Tibial nerve (tissue), 4 donors: ENCODE measurements around the gene KRTAP4-5. TPM values are rescaled to one million over a fixed set of nuclear protein-coding genes. Genes with fewer than 3 reads are reported as not detected.
"Not testable (repeated sequence)": the region's sequence is repeated elsewhere in the genome, so short reads cannot be mapped to it uniquely, and the experiment has no call there.

ENCODE experiments used
- DNase-seq, 2 donors: peaks; one replicate each; pipeline ENCODE4 v3.0.0-alpha.2; 2019; ENCODE audit warnings: low spot score in 2 of 2
- H3K27ac ChIP-seq, 4 donors: fragments of 200-600 bp; sonication (generic) in 3 of 4; one replicate each; pipeline ENCODE4 v1.5.1; 2017 to 2019; ENCODE audit warnings: mild to moderate bottlenecking in 1 of 4
- H3K27me3 ChIP-seq, 2 donors: fragments of 200-600 bp; sonication (generic) in 1 of 2; one replicate each; pipeline versions ENCODE4 v1.5.1 to v1.6.0; 2017 to 2019
- H3K36me3 ChIP-seq, 3 donors: fragments of 200-600 bp; sonication (generic); one replicate each; pipeline ENCODE4 v1.5.1; 2018 to 2019
- H3K4me1 ChIP-seq, 4 donors: fragments of 200-600 bp; sonication (generic) in 3 of 4; one replicate each; pipeline ENCODE4 v1.5.1; 2017 to 2019
- H3K4me3 ChIP-seq, 4 donors: fragments of 200-600 bp; sonication (generic) in 3 of 4; one replicate each; pipeline ENCODE4 v1.5.1; 2017 to 2019; ENCODE audit warnings: mild to moderate bottlenecking in 1 of 4, moderate library complexity in 1 of 4
- H3K9me3 ChIP-seq, 4 donors: fragments of 200-600 bp; sonication (generic) in 3 of 4; one replicate each; pipeline ENCODE4 v1.5.1; 2017 to 2019
- EP300 ChIP-seq, 2 donors: sonication (generic); formaldehyde crosslinking; IDR thresholded peaks; one replicate each; pipeline ENCODE4 v1.6.1; 2017; ENCODE audit warnings: antibody characterized with exemption in 2 of 2, mild to moderate bottlenecking in 1 of 2
- POLR2A ChIP-seq, 2 donors: fragments of 450-650 bp; IDR thresholded peaks; one replicate each; pipeline ENCODE4 v1.6.1; 2017; ENCODE audit warnings: antibody characterized with exemption in 2 of 2, mild to moderate bottlenecking in 2 of 2, moderate library complexity in 2 of 2
- WGBS, 2 donors: methylation state at CpG; one replicate each; pipeline ENCODE4 v1.1.5; 2018; 5-methylcytosine and 5-hydroxymethylcytosine counted together
- total RNA-seq, 4 donors: library from RNA; depleted of rRNA; stranded (reverse); fragments of >200 nt; gene quantifications; one replicate each; pipeline ENCODE4 v1.1.0, GENCODE V29; 2016
- TF ChIP-seq, protein P1 (sequence below), 5 experiments: fragments of 200-600 bp in 3 of 5; fragments of 450-650 bp in 2 of 5; sonication (generic) in 3 of 5; IDR thresholded peaks; one replicate each; pipeline ENCODE4 v1.5.1; 2016 to 2019; ENCODE audit warnings: antibody characterized with exemption in 5 of 5, mild to moderate bottlenecking in 3 of 5, moderate library complexity in 2 of 5

The KRTAP4-5 gene
- total RNA-seq, 4 donors from 2014 or later, result not detected

DNA sequence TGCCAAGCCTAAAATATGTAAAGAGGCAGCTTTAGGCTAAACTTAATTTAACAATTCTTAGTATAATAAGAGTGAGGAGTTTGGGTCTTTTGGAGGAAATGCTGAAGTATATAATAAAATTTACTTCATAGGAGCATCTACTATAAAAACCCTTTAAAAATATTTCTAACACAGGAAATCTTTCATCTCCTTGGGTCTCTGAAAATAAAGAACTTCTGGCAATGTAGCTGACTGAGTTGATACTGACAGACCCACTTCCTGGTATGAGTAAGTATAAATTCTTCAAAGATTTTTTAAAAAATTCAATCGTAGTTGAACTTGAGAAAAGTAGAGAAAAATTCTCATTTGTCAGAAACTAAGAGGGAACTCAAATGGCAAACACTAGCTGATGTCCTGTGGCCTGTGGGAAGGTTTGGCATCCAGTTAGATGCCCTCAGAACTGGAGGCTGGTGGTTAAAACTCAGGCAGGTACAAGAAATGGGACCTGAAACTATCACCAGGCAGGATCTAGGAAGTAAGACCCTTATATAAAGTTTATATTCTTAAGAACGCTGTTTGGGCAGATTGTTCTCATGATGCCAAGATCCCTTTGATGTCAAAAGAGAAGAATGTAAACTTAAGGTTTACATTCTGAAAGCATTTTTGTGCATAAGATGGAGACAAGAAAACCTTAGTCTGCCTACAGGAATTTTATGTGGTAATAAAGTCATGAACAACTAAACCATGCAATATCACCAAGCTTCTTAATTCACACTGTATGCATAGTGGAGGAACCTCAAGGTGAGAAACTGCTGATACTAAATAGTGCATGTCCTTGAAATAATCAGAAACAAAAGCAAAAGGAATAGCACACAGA lies 15.5 kb downstream of the KRTAP4-5 start:
- Histone ChIP-seq H3K4me3 (no peak overlapping the region), H3K27ac (no peak overlapping the region), H3K4me1 (no peaks in the 10 kb centered on the region), H3K9me3 (no peaks in the 10 kb centered on the region), H3K27me3 (no peaks in the 10 kb centered on the region), H3K36me3 (no peaks in the 10 kb centered on the region)
- no peak for DNase-seq
- 70% methylated on average over 2 of the region's 2 CpGs for WGBS, 2 donors
- TF ChIP-seq POLR2A (IDR thresholded peaks at IDR 0.05), result no peak

DNA sequence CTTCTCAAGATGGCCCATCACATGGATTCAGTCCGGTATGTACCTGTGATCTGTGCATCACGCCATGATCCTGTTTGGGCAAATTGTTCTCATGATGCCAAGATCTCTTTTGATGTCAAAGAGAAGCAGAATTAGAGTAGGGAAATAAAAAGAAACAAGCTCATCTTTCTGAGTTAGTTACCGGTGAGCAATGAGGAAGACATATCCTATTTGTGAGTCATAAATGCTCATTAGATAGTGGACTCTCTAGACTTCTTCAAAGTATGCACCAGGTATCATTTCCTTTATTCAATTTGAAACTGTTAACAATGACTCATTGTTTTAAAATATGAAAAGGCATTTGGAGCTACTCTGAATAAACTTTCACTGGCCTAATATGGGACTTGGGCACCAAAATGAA lies 17.6 kb downstream of the KRTAP4-5 start:
- Histone ChIP-seq H3K27ac (no peak overlapping the region), H3K4me1 (no peaks in the 10 kb centered on the region), H3K4me3 (no peak overlapping the region), H3K27me3 (no peaks in the 10 kb centered on the region), H3K36me3 (no peaks in the 10 kb centered on the region), H3K9me3 (no peaks in the 10 kb centered on the region)
- DNase-seq, result no peak
- WGBS, 2 donors, result 84 to 85% methylated on average over 3 of the region's 3 CpGs
- no peak for TF ChIP-seq POLR2A (IDR thresholded peaks at IDR 0.05)
- TF ChIP-seq, protein P1, sequence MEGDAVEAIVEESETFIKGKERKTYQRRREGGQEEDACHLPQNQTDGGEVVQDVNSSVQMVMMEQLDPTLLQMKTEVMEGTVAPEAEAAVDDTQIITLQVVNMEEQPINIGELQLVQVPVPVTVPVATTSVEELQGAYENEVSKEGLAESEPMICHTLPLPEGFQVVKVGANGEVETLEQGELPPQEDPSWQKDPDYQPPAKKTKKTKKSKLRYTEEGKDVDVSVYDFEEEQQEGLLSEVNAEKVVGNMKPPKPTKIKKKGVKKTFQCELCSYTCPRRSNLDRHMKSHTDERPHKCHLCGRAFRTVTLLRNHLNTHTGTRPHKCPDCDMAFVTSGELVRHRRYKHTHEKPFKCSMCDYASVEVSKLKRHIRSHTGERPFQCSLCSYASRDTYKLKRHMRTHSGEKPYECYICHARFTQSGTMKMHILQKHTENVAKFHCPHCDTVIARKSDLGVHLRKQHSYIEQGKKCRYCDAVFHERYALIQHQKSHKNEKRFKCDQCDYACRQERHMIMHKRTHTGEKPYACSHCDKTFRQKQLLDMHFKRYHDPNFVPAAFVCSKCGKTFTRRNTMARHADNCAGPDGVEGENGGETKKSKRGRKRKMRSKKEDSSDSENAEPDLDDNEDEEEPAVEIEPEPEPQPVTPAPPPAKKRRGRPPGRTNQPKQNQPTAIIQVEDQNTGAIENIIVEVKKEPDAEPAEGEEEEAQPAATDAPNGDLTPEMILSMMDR (IDR thresholded peaks at IDR 0.05), result no peak

DNA sequence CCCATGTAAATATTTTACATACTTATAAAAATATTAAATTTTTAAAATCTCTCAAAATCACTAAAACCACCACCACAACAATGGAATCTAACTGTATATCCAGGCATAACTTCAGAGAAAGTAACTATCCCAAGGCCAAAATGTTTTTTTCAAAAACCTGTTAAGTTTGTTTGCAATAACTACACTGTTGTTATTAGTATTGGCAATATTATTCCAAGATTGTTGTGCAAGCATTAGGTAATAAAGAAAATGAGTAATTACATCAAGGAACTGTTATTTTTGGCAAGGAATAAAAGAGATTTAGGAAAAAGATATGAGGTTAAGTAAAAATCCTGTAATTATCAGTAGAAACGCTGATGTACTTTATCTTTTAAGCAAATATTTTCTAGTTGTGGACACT lies 22.3 kb downstream of the KRTAP4-5 start:
- H3K27ac ChIP-seq, result no peak overlapping the region
- DNase-seq, result no peak
- H3K4me3 ChIP-seq, result no peak overlapping the region
- TF ChIP-seq POLR2A (IDR thresholded peaks at IDR 0.05) (no peak), EP300 (IDR thresholded peaks at IDR 0.05) (no peak)
- TF ChIP-seq, protein P1 (IDR thresholded peaks at IDR 0.05), result no peak
- H3K4me1 ChIP-seq, result no peaks in the 10 kb centered on the region
- H3K36me3 ChIP-seq, result no peaks in the 10 kb centered on the region
- WGBS, 2 donors, result 60 to 64% methylated on average over 1 of the region's 1 CpG
- H3K9me3 ChIP-seq, result no peaks in the 10 kb centered on the region
- H3K27me3 ChIP-seq, result peaks cover 0 to 4% of the 10 kb centered on the region in 2 donors

DNA sequence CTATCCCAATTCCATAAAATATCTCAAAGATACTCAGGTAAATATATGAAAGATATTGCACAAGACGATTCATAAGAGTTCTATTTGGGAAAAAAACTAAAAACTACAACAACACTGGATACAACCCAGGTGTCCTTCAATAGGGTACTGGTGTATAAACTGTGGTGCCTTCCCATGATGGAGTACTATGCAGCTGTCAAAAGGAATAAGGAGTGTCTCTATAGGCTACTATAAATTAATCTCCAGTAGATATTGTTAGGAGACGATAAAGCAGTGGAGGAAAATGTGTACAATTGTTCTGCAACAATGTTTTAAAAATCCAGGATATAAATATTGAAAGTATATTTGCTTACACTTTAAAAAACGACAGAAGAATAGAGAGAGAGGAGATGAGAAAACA lies 23.2 kb downstream of the KRTAP4-5 start:
- DNase-seq, result no peak
- WGBS, 2 donors, result 83 to 91% methylated on average over 3 of the region's 3 CpGs
- no peaks in the 10 kb centered on the region for H3K36me3 ChIP-seq

DNA sequence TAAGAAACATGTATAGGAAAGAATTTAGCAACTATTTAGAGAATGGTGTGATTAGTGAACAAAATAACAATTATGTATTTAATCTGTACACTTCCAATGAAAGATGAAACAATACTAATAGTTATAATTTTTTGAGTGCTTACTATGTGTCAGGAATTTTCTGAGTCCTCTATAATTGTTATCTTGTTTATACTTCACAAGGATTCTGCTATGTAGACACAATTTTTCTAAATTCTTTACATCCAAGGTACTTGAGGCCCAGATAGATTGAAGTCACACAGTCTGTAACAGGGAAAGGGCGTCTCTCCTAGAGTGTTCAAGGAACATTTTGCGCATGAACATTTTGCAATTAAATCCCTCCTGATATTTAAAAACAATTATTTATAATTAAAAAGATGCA lies 24.6 kb downstream of the KRTAP4-5 start:
- WGBS, 2 donors, result 96 to 97% methylated on average over 2 of the region's 2 CpGs
- no peaks in the 10 kb centered on the region for H3K9me3 ChIP-seq
- no peak overlapping the region for H3K27ac ChIP-seq
- H3K27me3 ChIP-seq, result peaks cover 0 to 4% of the 10 kb centered on the region in 2 donors
- no peaks in the 10 kb centered on the region for H3K4me1 ChIP-seq
- H3K4me3 ChIP-seq, result no peak overlapping the region
- H3K36me3 ChIP-seq, result no peaks in the 10 kb centered on the region
- TF ChIP-seq, protein P1 (IDR thresholded peaks at IDR 0.05), result no peak
- no peak for DNase-seq

More for the DNA sequence above, 23.2 kb downstream of the KRTAP4-5 start:
- TF ChIP-seq, protein P1 (IDR thresholded peaks at IDR 0.05), result no peak
- TF ChIP-seq POLR2A (IDR thresholded peaks at IDR 0.05), result no peak
- H3K27me3 ChIP-seq, result peaks cover 0 to 4% of the 10 kb centered on the region in 2 donors
- no peak overlapping the region for H3K4me3 ChIP-seq
- no peaks in the 10 kb centered on the region for H3K4me1 ChIP-seq
- no peaks in the 10 kb centered on the region for H3K9me3 ChIP-seq
- no peak overlapping the region for H3K27ac ChIP-seq

DNA sequence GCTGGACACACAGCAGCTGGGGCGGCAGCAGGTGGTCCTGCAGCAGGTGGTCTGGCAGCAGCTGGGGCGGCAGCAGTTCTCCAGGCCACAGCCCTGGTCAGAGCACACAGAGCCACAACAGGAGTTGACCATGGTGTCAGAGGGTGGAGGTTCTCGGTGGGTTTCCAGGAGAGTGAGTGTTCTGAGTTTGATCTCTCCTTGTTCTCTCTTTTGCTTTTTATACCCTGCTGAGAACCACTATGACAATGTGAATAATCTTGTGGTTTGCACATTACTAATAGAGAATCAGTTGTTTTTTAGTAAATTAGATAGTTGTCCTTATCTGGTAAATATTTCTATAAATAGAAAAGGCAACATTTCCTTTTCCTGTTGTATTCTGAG lies 25.6 kb downstream of the KRTAP4-5 start, which contains the start of gene KRTAP4-12:
TSS of gene KRTAP4-12 (minus strand) at position 192 of the 381 bp plus-strand sequence. CDS start at position 132, 60 bp downstream.
- H3K4me3 ChIP-seq, H3K9me3 ChIP-seq, DNase-seq, H3K27ac ChIP-seq, H3K36me3 ChIP-seq, H3K4me1 ChIP-seq, H3K27me3 ChIP-seq: not testable (repeated sequence)
- WGBS, 2 donors, result 77 to 78% methylated on average over 3 of the region's 3 CpGs

DNA sequence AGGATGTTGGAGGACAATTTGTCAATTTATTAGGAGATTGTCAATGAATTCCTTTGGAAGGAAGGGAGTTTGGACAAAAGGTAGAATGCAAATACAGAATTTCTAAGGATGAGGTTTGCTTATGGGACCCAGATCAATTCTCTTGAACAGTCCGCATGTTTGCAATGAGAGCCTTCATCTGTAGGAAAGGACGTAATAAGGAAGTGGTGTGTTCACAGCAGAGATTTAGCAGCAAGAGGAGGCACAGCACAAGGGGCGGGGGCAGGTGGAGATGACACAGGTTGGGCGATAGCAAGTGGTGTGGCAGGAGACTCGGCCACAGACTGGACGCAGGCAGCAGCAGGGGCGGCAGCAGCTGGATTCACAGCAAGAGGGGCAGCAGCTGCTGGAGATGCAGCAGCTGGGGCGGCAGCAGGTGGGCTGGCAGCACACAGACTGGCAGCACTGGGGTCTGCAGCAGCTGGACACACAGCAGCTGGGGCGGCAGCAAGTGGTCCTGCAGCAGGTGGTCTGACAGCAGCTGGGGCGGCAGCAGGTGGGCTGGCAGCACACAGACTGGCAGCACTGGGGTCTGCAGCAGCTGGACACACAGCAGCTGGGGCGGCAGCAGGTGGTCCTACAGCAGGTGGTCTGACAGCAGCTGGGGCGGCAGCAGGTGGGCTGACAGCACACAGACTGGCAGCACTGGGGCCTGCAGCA lies 26.2 kb downstream of the KRTAP4-5 start:
- H3K9me3 ChIP-seq, H3K4me1 ChIP-seq, H3K27ac ChIP-seq, H3K27me3 ChIP-seq, DNase-seq, H3K4me3 ChIP-seq, H3K36me3 ChIP-seq: not testable (repeated sequence)
- WGBS, 2 donors, result 88 to 93% methylated on average over 10 to 11 of the region's 12 CpGs
